Measurements from ENCODE around the gene GCAT.

DNA sequence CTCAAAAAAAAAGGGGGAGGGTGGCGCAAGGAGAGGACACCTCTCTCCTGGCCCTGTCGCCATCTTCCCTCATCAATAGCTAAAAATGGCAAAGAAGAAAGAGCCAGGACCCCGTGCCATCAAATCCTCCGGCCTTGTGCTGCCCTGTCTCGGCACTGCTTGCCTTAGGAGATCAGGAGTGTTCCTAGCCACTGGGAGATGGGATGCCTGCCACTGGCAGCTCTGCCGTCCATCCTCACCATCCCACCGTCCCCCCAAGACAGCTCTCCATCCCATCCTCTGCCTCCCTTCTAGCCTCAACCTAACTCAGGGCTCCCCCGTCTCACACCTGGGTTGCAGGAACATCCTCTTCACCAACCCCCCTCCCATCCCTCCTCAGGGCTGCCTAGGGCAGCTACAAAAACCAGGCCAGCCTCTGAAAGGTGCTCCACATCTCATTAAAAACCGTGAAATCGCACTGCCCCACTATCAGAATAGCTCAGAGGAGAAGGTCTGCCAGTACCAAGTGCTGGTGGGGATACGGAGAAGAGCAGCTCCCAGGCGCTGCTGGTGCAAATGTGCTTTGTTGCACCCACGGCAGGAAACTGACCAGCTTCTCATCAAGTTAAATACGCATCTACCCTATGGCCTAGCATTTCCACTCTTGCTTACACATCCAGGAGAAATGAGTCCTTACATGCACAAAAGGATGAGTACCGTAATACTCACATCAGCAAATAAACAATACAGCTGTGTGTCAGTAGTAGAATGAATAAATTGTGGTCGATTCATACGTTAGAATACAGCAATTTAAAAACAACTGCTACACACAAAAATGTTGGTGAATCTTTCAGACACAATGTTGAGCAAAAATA, 31.7 kb upstream of the GCAT start:
- TF ChIP-seq, protein P1, sequence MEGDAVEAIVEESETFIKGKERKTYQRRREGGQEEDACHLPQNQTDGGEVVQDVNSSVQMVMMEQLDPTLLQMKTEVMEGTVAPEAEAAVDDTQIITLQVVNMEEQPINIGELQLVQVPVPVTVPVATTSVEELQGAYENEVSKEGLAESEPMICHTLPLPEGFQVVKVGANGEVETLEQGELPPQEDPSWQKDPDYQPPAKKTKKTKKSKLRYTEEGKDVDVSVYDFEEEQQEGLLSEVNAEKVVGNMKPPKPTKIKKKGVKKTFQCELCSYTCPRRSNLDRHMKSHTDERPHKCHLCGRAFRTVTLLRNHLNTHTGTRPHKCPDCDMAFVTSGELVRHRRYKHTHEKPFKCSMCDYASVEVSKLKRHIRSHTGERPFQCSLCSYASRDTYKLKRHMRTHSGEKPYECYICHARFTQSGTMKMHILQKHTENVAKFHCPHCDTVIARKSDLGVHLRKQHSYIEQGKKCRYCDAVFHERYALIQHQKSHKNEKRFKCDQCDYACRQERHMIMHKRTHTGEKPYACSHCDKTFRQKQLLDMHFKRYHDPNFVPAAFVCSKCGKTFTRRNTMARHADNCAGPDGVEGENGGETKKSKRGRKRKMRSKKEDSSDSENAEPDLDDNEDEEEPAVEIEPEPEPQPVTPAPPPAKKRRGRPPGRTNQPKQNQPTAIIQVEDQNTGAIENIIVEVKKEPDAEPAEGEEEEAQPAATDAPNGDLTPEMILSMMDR (IDR thresholded peaks at IDR 0.05; ENCODE audit: poor library complexity), result no peak
- TF ChIP-seq EZH2 (IDR thresholded peaks at IDR 0.05; ENCODE audit: borderline replicate concordance), result no peak
